Panc1 (cell line): ENCODE data around the gene KRT76.

ENCODE experiments used
- POLR2AphosphoS5 ChIP-seq: IDR thresholded peaks from 2 replicates; pipeline ENCODE4 v1.6.1; 2012; ENCODE audit warnings: mild to moderate bottlenecking, low read depth, low read length, moderate library complexity
- SIN3A ChIP-seq: IDR thresholded peaks from 2 replicates; pipeline ENCODE4 v1.6.1; 2012; ENCODE audit warnings: low read depth, mild to moderate bottlenecking, low read length, moderate library complexity, borderline replicate concordance; ENCODE audit not compliant: insufficient read depth
- TCF7L2 ChIP-seq: IDR thresholded peaks from 2 replicates; pipeline ENCODE4 v1.6.1; 2011; ENCODE audit warnings: mild to moderate bottlenecking, low read depth, low read length, inconsistent platforms
- TF ChIP-seq, protein P1 (sequence below): fragments of 450-650 bp; IDR thresholded peaks from 2 replicates; pipeline ENCODE4 v1.5.1; 2017; ENCODE audit warnings: mild to moderate bottlenecking
- TF ChIP-seq, protein P2 (sequence below), 2 experiments: IDR thresholded peaks; 2 replicates each; pipeline ENCODE4 v1.6.1; 2011 to 2012; ENCODE audit warnings: low read depth in 2 of 2, control low read depth in 1 of 2, low read length in 1 of 2, mild to moderate bottlenecking in 1 of 2, moderate library complexity in 1 of 2; ENCODE audit not compliant: insufficient read depth in 1 of 2

DNA sequence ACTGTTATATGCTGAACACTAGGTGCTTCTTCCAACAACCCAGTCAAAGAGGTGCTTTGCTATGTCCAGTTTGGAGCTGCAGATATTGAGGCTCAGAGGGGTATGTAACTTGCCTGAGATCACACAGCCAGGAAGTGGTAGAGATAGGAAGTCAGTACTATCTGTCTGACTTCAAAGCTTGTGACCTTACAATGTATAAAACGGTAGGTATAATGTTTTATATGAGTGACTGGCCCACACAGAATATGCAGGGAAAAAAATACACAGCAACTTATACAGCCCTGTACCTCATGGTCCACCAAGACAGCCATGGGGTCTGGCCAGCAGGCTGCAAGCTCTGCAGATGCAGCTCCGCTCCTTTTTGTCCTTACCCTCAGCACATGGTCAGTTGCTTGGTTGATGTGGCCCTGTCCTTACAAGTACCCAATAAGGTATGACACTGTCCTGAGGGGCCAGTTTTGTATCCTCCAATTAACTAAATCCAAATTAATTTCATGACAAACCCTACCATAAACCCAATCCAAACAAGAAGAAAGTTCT, 40.6 kb upstream of the KRT76 start:
- TF ChIP-seq, protein P1, sequence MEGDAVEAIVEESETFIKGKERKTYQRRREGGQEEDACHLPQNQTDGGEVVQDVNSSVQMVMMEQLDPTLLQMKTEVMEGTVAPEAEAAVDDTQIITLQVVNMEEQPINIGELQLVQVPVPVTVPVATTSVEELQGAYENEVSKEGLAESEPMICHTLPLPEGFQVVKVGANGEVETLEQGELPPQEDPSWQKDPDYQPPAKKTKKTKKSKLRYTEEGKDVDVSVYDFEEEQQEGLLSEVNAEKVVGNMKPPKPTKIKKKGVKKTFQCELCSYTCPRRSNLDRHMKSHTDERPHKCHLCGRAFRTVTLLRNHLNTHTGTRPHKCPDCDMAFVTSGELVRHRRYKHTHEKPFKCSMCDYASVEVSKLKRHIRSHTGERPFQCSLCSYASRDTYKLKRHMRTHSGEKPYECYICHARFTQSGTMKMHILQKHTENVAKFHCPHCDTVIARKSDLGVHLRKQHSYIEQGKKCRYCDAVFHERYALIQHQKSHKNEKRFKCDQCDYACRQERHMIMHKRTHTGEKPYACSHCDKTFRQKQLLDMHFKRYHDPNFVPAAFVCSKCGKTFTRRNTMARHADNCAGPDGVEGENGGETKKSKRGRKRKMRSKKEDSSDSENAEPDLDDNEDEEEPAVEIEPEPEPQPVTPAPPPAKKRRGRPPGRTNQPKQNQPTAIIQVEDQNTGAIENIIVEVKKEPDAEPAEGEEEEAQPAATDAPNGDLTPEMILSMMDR: no peak
- TF ChIP-seq POLR2AphosphoS5: no peak
- no peak for TF ChIP-seq TCF7L2
- TF ChIP-seq SIN3A: no peak
- TF ChIP-seq, protein P2, sequence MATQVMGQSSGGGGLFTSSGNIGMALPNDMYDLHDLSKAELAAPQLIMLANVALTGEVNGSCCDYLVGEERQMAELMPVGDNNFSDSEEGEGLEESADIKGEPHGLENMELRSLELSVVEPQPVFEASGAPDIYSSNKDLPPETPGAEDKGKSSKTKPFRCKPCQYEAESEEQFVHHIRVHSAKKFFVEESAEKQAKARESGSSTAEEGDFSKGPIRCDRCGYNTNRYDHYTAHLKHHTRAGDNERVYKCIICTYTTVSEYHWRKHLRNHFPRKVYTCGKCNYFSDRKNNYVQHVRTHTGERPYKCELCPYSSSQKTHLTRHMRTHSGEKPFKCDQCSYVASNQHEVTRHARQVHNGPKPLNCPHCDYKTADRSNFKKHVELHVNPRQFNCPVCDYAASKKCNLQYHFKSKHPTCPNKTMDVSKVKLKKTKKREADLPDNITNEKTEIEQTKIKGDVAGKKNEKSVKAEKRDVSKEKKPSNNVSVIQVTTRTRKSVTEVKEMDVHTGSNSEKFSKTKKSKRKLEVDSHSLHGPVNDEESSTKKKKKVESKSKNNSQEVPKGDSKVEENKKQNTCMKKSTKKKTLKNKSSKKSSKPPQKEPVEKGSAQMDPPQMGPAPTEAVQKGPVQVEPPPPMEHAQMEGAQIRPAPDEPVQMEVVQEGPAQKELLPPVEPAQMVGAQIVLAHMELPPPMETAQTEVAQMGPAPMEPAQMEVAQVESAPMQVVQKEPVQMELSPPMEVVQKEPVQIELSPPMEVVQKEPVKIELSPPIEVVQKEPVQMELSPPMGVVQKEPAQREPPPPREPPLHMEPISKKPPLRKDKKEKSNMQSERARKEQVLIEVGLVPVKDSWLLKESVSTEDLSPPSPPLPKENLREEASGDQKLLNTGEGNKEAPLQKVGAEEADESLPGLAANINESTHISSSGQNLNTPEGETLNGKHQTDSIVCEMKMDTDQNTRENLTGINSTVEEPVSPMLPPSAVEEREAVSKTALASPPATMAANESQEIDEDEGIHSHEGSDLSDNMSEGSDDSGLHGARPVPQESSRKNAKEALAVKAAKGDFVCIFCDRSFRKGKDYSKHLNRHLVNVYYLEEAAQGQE (IDR thresholded peaks at IDR 0.05; ENCODE audit: insufficient read depth in 1 of 2, low read depth in 2 of 2, low read length in 1 of 2): no peak
